ENCODE measurements around the gene KRTAP19-8.

DNA sequence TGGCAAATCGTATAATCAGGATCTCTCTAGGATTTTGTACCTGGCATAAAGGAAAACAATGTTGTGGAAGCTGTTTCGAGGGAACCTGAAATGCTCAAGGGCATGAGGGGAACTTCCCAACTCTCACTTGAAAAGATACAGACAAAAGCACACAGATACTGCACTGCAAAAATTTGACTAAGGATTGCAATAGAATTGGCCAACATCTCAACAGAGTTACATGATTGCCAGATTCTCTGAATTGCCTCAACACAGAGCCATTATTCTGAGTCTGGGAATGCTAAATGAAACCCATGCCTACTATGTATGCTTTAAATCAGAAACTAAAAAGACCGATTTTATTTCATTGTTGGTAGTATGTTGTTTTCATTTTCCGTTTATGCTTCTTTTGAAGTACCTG lies 16.0 kb downstream of the KRTAP19-8 start:
- TF ChIP-seq, protein P1, sequence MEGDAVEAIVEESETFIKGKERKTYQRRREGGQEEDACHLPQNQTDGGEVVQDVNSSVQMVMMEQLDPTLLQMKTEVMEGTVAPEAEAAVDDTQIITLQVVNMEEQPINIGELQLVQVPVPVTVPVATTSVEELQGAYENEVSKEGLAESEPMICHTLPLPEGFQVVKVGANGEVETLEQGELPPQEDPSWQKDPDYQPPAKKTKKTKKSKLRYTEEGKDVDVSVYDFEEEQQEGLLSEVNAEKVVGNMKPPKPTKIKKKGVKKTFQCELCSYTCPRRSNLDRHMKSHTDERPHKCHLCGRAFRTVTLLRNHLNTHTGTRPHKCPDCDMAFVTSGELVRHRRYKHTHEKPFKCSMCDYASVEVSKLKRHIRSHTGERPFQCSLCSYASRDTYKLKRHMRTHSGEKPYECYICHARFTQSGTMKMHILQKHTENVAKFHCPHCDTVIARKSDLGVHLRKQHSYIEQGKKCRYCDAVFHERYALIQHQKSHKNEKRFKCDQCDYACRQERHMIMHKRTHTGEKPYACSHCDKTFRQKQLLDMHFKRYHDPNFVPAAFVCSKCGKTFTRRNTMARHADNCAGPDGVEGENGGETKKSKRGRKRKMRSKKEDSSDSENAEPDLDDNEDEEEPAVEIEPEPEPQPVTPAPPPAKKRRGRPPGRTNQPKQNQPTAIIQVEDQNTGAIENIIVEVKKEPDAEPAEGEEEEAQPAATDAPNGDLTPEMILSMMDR (IDR thresholded peaks at IDR 0.05; ENCODE audit: low read depth, low read length): no peak
- TF ChIP-seq EZH2phosphoT487 (IDR thresholded peaks at IDR 0.05; ENCODE audit: low read depth): no peak
